ENCODE results near the gene TP73.

GRCh38 chr1:3636531-3636930, 15.8 kb upstream of the TP73 start:
- TF ChIP-seq GLIS3 (CRISPR knock-in tag; IDR thresholded peaks at IDR 0.05): no peak
- no peak for TF ChIP-seq OSR1 (CRISPR knock-in tag; IDR thresholded peaks at IDR 0.05)
- no peak for TF ChIP-seq ARNTL (CRISPR knock-in tag; IDR thresholded peaks at IDR 0.05; ENCODE audit: borderline replicate concordance, low read depth)
- TF ChIP-seq POU6F1 (CRISPR knock-in tag; IDR thresholded peaks at IDR 0.05; ENCODE audit: borderline replicate concordance, low read depth): no peak
- TF ChIP-seq ZFP3 (CRISPR knock-in tag; IDR thresholded peaks at IDR 0.05): no peak
- no peak for TF ChIP-seq SNAI2 (CRISPR knock-in tag; IDR thresholded peaks at IDR 0.05)
- TF ChIP-seq CREB5 (CRISPR knock-in tag; IDR thresholded peaks at IDR 0.05; ENCODE audit: low read depth): no peak
- TF ChIP-seq ZNF8 (CRISPR knock-in tag; IDR thresholded peaks at IDR 0.05): no peak
- no peak for TF ChIP-seq ZFP30 (CRISPR knock-in tag; IDR thresholded peaks at IDR 0.05)
- TF ChIP-seq CSDC2 (CRISPR knock-in tag; IDR thresholded peaks at IDR 0.05): no peak
- TF ChIP-seq PATZ1 (CRISPR knock-in tag; IDR thresholded peaks at IDR 0.05; ENCODE audit: borderline replicate concordance): no peak

All from SK-N-SH treated with all-trans-retinoic acid at 6 μM for 48 hours (cell line).